GM12874 (cell line): ENCODE measurements around the gene ARF6.

Experiments used
- TF ChIP-seq, protein P1 (sequence below): IDR thresholded peaks from 2 replicates; pipeline ENCODE4 v1.5.1; 2011; ENCODE audit warnings: low read depth, mild to moderate bottlenecking, control low read depth, low read length, moderate library complexity; ENCODE audit not compliant: insufficient read depth

Gene ARF6

GRCh38 chr14:49919825-49920659, 27.2 kb downstream of the ARF6 start:
- TF ChIP-seq, protein P1, sequence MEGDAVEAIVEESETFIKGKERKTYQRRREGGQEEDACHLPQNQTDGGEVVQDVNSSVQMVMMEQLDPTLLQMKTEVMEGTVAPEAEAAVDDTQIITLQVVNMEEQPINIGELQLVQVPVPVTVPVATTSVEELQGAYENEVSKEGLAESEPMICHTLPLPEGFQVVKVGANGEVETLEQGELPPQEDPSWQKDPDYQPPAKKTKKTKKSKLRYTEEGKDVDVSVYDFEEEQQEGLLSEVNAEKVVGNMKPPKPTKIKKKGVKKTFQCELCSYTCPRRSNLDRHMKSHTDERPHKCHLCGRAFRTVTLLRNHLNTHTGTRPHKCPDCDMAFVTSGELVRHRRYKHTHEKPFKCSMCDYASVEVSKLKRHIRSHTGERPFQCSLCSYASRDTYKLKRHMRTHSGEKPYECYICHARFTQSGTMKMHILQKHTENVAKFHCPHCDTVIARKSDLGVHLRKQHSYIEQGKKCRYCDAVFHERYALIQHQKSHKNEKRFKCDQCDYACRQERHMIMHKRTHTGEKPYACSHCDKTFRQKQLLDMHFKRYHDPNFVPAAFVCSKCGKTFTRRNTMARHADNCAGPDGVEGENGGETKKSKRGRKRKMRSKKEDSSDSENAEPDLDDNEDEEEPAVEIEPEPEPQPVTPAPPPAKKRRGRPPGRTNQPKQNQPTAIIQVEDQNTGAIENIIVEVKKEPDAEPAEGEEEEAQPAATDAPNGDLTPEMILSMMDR, result no peak

- TF ChIP-seq, protein P1, result no peak
Observed at GRCh38 chr14:49920935-49921334, 28.1 kb downstream of the ARF6 start.

DNA sequence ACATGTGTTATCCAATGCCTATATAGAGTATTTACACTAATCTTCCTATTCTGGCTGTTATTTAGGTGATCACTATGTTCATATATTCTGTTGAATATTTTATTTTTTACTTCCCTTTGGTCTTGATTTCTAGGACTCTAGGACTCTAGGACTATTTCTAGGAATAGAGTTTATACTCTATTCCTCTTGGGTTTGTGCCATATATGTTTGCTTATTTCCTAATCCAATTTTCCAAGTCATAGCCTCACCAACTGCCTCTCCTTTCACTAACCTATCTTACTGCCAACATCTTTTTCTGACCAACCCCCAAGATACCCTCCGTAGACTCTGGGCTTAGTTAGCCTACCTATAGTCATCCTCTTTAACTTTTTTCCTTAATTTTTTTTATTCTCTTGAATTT, 28.5 kb downstream of the ARF6 start:
- TF ChIP-seq, protein P1, result no peak

DNA sequence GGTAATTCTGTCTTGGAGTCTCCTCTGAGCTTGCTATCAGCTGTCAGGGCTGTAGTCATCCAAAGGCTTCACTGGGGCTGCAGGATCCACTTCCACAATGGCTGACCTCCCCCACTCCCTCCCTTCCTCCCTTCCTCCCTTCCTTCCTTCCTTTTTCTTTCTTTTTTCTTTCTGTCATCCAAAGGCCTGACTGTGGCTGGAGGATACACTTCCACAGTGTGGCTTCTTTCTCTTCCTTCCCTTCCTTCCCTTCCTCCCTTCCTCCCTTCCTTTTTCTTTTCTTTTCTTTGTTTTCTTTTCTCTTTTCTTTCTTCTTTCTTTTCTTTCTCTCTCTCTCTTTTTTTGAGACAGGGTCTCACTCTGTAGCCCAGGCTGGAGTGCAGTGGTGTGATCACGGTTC, 30.6 kb downstream of the ARF6 start:
- TF ChIP-seq, protein P1, result no peak

DNA sequence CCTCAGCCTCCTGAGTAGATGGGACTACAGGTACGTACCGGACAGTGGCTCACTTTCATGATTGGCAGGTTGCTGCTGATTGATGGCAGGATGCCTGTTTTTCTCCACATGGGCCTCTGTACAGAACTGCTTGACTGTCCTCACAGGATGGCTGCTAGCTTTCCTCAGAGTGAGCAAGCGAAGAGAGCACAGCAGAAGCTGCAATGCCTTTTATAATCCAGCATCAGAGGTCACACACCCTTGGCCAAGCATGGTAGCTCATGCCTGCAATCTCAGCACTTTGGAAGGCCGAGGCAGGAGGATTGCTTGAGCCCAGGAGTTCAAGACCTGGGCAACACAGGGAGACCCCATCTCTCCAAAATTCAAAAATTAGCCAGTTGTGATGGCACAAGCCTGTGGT, 31.0 kb downstream of the ARF6 start:
- TF ChIP-seq, protein P1, result no peak

DNA sequence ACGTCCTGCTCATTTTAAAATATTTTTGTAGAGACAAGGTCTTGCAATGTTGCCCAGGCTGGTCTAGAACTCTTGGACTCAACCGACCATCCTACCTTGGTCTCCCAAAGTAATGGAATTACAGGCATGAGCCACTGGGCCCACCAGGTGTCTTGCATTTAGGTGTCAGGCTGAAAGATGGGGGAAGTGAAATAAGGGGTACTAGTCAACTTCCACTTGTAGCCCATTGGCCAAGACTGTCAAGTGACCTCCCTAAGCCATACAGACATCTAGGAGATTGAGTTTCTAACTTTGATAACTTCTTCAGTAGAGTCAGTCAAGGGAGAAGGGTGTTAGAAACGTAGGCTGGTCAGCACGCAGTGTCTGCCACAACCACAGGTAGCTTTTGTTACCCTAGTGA, 32.0 kb downstream of the ARF6 start:
- TF ChIP-seq, protein P1, result no peak

DNA sequence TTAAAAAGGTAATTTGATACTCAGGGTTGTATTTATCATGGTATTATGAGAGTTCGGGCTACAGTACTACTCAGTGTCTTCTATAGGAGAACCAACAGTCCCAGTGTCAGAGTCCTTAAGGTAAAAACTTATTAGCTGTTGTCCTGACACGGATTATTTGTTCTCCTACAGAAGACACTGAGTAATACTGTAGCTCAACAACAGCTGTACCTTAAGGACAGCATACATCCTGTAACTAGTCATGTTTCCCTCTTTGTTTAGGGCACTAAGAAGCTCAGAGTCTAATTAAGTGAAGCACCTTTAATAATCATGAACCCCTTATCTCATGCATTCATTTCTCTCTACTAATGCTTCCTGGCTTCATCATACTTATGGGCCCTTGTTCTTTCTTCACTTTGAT, 33.9 kb downstream of the ARF6 start:
- TF ChIP-seq, protein P1, result no peak

GRCh38 chr14:49928015-49928414, 35.1 kb downstream of the ARF6 start:
- TF ChIP-seq, protein P1, result no peak
